Caco-2 (cell line): ENCODE measurements around the gene UTP3. TPM values are rescaled to one million over a fixed set of nuclear protein-coding genes. Genes with fewer than 3 reads are reported as not detected.

Experiments used
- BruUV-seq: library from RNA; stranded (reverse); fragments of 400-500 nt; replicated peaks from 2 replicates; lab custom pipeline; 2021; lab: Mats Ljungman, UMichigan
- CTCF ChIA-PET: fragments of 300-600 bp; sonication (Branson Sonifier 250); formaldehyde crosslinking; loops from one replicate; lab custom pipeline; 2022; ENCODE audit warnings: antibody characterized with exemption; lab: Charles Lee
- POLR2A ChIA-PET: fragments of 300-600 bp; sonication (Branson Sonifier 250); formaldehyde crosslinking; loops from one replicate; lab custom pipeline; 2022; ENCODE audit warnings: antibody characterized with exemption; lab: Charles Lee
- DNase-seq, 2 experiments: peaks; one replicate each; pipeline versions ENCODE4 v3.0.0 to v3.0.0-alpha.2; 2020 to 2022
- H3K27me3 ChIP-seq: replicated peaks from 2 replicates; pipeline ENCODE4 v1.6.0; 2011; ENCODE audit warnings: low read length; ENCODE audit not compliant: control insufficient read depth, insufficient read depth
- H3K36me3 ChIP-seq: 2 replicates; pipeline ENCODE4 v1.5.1; 2011; ENCODE audit warnings: low read length; ENCODE audit not compliant: control insufficient read depth, insufficient read depth
- H3K4me1 ChIP-seq: fragments of 250-450 bp; sonication (Bioruptor Pico); 2 replicates; pipeline ENCODE4 v1.5.1; 2020; ENCODE audit warnings: mild to moderate bottlenecking
- H3K4me3 ChIP-seq: 2 replicates; pipeline ENCODE4 v1.5.1; 2011; ENCODE audit warnings: low read depth, mild to moderate bottlenecking, control low read depth, low read length
- H3K9me3 ChIP-seq: fragments of 250-450 bp; sonication (Bioruptor Pico); 2 replicates; pipeline ENCODE4 v1.5.1; 2020; ENCODE audit warnings: mild to moderate bottlenecking, moderate library complexity
- H3K27ac Mint-ChIP-seq: one replicate; pipeline ENCODE4 v1.8.0; 2022; ENCODE audit warnings: mixed read lengths; ENCODE audit not compliant: unreplicated experiment
- H3K27me3 Mint-ChIP-seq: one replicate; pipeline ENCODE4 v1.8.0; 2022; ENCODE audit warnings: mixed read lengths; ENCODE audit not compliant: insufficient read depth, unreplicated experiment
- H3K36me3 Mint-ChIP-seq: one replicate; pipeline ENCODE4 v1.8.0; 2022; ENCODE audit warnings: mild to moderate bottlenecking, mixed read lengths; ENCODE audit not compliant: insufficient read depth, unreplicated experiment
- H3K4me1 Mint-ChIP-seq: one replicate; pipeline ENCODE4 v1.8.0; 2022; ENCODE audit warnings: low read depth, mixed read lengths; ENCODE audit not compliant: unreplicated experiment
- H3K4me3 Mint-ChIP-seq: one replicate; pipeline ENCODE4 v1.8.0; 2022; ENCODE audit warnings: mild to moderate bottlenecking, moderate library complexity, mixed read lengths; ENCODE audit not compliant: unreplicated experiment
- H3K9me3 Mint-ChIP-seq: one replicate; pipeline ENCODE4 v1.8.0; 2022; ENCODE audit warnings: mixed read lengths; ENCODE audit not compliant: unreplicated experiment
- intact Hi-C: fragments of 100-400 bp; cut with micrococcal nuclease; formaldehyde crosslinking; loops from one replicate; pipeline ENCODE4 v1.10.0; 2022; ENCODE audit not compliant: unreplicated experiment
- total RNA-seq: library from RNA; stranded (reverse); gene quantifications from 2 replicates; pipeline ENCODE4 v1.2.3, GENCODE V29; 2022
- TF ChIP-seq, protein P1 (sequence below), 2 experiments: fragments of 200-600 bp in 1 of 2; IDR thresholded peaks; 1 replicate in 1 of 2; 2 replicates in 1 of 2; pipeline versions ENCODE4 v1.5.1 to v1.8.0; 2011 to 2022; ENCODE audit warnings: antibody characterized with exemption in 1 of 2, control low read depth in 1 of 2, inconsistent platforms in 1 of 2, low read depth in 1 of 2, low read length in 1 of 2, mild to moderate bottlenecking in 1 of 2, moderate library complexity in 1 of 2; ENCODE audit not compliant: insufficient read depth in 1 of 2, severe bottlenecking in 1 of 2, unreplicated experiment in 1 of 2

Gene UTP3
- total RNA-seq, 1 experiment from 2014 or later, result 28.2 TPM

DNA sequence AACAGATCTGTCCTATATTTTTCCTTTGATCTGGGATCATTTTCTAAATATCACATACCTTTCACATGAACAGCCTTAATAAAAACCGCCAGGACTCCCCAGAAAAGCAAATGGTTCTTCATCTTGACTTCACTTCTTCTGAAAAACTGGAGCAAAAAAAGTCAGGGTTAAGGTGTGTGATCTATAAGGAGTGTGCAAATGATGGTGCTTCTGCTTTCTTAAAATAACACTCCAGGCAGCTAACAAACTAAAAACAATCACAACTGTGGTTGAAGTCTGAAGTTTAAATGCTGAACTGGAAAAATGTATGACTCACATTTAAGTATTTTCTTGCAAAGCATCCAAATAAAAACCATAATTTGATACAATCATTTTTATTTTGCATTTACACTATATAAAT, 22.0 kb upstream of the UTP3 start, which contains the start of gene JCHAIN:
JCHAIN (minus strand) TSS at position 140 of the 400 bp plus-strand sequence; CDS start at position 122, 18 bp downstream.
- H3K9me3 ChIP-seq, result no peaks in the 10 kb centered on the region
- TF ChIP-seq, protein P1, sequence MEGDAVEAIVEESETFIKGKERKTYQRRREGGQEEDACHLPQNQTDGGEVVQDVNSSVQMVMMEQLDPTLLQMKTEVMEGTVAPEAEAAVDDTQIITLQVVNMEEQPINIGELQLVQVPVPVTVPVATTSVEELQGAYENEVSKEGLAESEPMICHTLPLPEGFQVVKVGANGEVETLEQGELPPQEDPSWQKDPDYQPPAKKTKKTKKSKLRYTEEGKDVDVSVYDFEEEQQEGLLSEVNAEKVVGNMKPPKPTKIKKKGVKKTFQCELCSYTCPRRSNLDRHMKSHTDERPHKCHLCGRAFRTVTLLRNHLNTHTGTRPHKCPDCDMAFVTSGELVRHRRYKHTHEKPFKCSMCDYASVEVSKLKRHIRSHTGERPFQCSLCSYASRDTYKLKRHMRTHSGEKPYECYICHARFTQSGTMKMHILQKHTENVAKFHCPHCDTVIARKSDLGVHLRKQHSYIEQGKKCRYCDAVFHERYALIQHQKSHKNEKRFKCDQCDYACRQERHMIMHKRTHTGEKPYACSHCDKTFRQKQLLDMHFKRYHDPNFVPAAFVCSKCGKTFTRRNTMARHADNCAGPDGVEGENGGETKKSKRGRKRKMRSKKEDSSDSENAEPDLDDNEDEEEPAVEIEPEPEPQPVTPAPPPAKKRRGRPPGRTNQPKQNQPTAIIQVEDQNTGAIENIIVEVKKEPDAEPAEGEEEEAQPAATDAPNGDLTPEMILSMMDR (IDR thresholded peaks at IDR 0.05; ENCODE audit: insufficient read depth in 1 of 2, low read depth in 1 of 2, low read length in 1 of 2, severe bottlenecking in 1 of 2, unreplicated experiment in 1 of 2), result no peak
- H3K4me3 Mint-ChIP-seq, result peak within 1 kb of the TSS; percentile 15
- H3K4me3 ChIP-seq, result no peak within 1 kb of the TSS
- no peaks in the 10 kb centered on the region for H3K36me3 ChIP-seq
- no TSS peak for BruUV-seq
- no peak for DNase-seq
- intact Hi-C loops, result no loop called here
- no peaks in the 10 kb centered on the region for H3K4me1 Mint-ChIP-seq
- H3K27ac Mint-ChIP-seq, result no peak within 1 kb of the TSS
- 0 out of 2 replicates have a peak, but pooled peaks cover 5% of the 10 kb centered on the region for H3K4me1 ChIP-seq
- no peaks in the 10 kb centered on the region for H3K36me3 Mint-ChIP-seq
- H3K27me3 ChIP-seq, result no peaks in the 10 kb centered on the region
- POLR2A ChIA-PET, result no interaction called here
- CTCF ChIA-PET, result no interaction called here
- no peaks in the 10 kb centered on the region for H3K9me3 Mint-ChIP-seq
- no peaks in the 10 kb centered on the region for H3K27me3 Mint-ChIP-seq

DNA sequence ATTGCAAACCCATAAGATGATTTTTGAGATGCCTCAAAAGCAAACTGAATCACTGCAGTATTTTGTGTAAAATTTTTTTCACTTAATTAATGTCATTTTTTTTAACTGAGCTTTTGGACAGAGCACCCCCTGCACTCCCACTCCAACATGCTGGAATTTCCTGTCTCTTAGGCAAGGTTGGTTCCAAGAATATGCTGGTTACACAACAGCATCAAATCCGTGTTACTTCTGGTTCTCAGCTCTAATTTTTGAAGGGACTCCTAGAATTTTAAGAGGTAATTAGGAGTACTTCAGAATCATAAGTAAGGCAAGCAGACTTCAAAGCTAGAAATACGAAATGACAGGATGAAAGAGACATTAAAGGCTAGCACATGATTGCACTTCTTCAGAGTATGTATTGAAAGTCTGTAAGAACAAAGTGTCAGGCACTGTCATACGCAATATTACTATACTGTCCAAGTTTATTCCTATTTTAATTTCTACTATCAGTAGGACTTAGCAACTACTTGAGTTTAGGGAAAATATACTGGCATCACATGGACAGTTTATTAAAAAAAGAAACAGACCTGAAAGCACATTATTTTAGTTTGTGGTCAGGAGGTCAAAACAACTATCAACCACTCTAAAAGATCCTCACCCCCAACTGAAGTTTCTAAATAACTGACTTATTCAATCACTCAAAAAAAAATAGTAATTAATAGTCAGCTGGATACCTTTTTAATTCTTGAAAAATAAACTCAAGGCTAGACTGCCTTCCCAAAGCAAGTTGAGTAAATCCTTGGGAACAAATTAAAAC, 20.4 kb upstream of the UTP3 start:
- Mint-ChIP-seq H3K4me1 (no peaks in the 10 kb centered on the region), H3K27ac (no peak overlapping the region), H3K9me3 (no peaks in the 10 kb centered on the region), H3K36me3 (no peaks in the 10 kb centered on the region), H3K4me3 (no peak overlapping the region), H3K27me3 (no peaks in the 10 kb centered on the region)
- BruUV-seq, result no TSS peak
- no peak overlapping the region for H3K4me3 ChIP-seq
- intact Hi-C loops, result no loop called here
- 0 out of 2 replicates have a peak, but pooled peaks cover 5% of the 10 kb centered on the region for H3K4me1 ChIP-seq
- no peak for DNase-seq
- ChIA-PET CTCF (no interaction called here), POLR2A (no interaction called here)
- no peaks in the 10 kb centered on the region for H3K9me3 ChIP-seq
- TF ChIP-seq, protein P1 (IDR thresholded peaks at IDR 0.05; ENCODE audit: insufficient read depth in 1 of 2, low read depth in 1 of 2, low read length in 1 of 2, severe bottlenecking in 1 of 2, unreplicated experiment in 1 of 2), result no peak
- H3K36me3 ChIP-seq, result no peaks in the 10 kb centered on the region
- no peaks in the 10 kb centered on the region for H3K27me3 ChIP-seq

DNA sequence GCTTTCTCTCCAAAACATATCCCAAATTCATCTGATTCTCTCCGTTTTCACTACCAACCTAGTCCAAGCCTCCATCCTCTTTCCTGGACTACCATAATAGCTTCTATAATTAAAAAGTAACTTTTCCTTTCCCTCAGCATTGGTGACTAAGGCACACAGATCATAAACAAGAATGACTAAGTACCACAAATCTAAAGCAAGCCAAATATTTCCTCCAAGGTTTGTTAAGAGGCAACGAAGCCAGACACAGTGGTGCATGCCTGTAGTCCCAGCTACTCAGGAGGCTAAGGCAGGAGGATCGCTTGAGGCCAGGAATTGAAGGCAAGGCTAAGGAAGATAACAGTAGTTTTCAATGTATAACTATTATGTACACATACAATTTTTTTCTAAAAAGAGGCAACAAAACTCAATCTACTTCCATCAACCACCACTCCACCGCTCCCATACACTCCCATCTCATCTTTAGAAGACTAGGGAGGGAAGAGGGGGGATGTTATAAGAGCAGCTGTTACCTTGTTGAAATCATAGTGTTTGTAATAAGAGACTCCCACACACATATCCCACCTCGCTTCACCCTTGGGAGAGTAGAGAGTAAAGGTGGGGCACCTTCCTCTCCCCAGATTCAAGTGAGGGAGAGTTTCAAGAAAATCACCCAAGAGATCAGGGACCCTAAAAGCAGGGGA, 17.9 kb upstream of the UTP3 start:
- Mint-ChIP-seq H3K9me3 (no peaks in the 10 kb centered on the region), H3K36me3 (no peaks in the 10 kb centered on the region), H3K4me1 (no peaks in the 10 kb centered on the region), H3K4me3 (no peak overlapping the region), H3K27me3 (peaks cover 3% of the 10 kb centered on the region), H3K27ac (no peak overlapping the region)
- no peaks in the 10 kb centered on the region for H3K36me3 ChIP-seq
- TF ChIP-seq, protein P1 (IDR thresholded peaks at IDR 0.05; ENCODE audit: insufficient read depth in 1 of 2, low read depth in 1 of 2, low read length in 1 of 2, severe bottlenecking in 1 of 2, unreplicated experiment in 1 of 2), result no peak
- CTCF ChIA-PET, result no interaction called here
- intact Hi-C loops, result no loop called here
- no peaks in the 10 kb centered on the region for H3K9me3 ChIP-seq
- POLR2A ChIA-PET, result no interaction called here
- BruUV-seq, result no TSS peak
- DNase-seq, result no peak
- no peak overlapping the region for H3K4me3 ChIP-seq
- H3K27me3 ChIP-seq, result no peaks in the 10 kb centered on the region
- H3K4me1 ChIP-seq, result 0 out of 2 replicates have a peak, but pooled peaks cover 5% of the 10 kb centered on the region
